GM19240 (cell line): ENCODE results near the gene RERE.
"Not testable (repeated sequence)": the region's sequence is repeated elsewhere in the genome, so short reads cannot be mapped to it uniquely, and the experiment has no call there.

ENCODE experiments used
- DNase-seq: peaks from one replicate; pipeline ENCODE4 v3.0.0; 2011; ENCODE audit warnings: low spot score; ENCODE audit not compliant: insufficient read length

RERE gene

DNA sequence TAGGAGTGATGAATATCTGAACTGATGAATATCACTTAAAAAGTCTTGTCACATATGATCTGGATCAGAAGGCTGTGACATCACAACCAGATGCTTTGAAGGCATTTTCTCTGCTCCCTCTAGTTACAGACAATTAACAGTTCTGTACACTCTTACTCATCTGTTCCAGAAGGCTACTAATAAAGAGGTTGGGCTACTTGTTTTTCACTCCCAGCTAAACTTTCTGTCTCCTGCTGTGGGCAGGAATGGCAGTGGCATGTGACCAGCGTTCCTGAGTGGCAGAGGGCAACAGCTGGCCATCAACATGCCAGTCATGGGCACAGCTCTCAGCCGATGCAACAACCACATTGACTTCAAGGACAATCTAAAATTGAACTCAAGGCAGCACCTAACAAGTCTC, 432.9 kb downstream of the RERE start:
- DNase-seq: no peak

- no peak for DNase-seq
Observed at GRCh38 chr1:8384088-8384487, 433.4 kb downstream of the RERE start.

- DNase-seq: no peak
Observed at GRCh38 chr1:8382608-8383505, 434.6 kb downstream of the RERE start.

GRCh38 chr1:8382051-8382505, 435.4 kb downstream of the RERE start:
- no peak for DNase-seq

- DNase-seq: no peak
Observed at GRCh38 chr1:8381618-8382017, 435.8 kb downstream of the RERE start.

DNA sequence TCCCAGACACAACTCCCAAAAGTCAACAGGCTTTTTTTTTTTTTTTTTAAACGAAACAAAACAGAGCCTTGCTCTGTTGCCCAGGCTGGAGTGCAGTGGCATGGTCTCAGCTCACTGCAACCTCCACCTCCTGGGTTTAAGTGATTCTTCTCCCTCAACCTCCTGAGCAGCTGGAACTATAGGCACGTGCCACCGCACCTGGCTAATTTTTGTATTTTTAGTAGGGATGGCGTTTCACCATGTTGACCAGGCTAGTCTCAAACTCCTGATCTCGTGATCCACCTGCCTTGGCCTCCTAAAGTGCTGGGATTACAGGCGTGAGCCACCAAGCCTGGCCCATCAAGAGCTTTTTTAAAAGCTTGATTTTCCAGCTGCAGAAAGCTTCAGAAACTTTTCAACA, 437.1 kb downstream of the RERE start:
- DNase-seq: not testable (repeated sequence)

- DNase-seq: no peak
Observed at GRCh38 chr1:8379513-8380186, 437.8 kb downstream of the RERE start.

DNA sequence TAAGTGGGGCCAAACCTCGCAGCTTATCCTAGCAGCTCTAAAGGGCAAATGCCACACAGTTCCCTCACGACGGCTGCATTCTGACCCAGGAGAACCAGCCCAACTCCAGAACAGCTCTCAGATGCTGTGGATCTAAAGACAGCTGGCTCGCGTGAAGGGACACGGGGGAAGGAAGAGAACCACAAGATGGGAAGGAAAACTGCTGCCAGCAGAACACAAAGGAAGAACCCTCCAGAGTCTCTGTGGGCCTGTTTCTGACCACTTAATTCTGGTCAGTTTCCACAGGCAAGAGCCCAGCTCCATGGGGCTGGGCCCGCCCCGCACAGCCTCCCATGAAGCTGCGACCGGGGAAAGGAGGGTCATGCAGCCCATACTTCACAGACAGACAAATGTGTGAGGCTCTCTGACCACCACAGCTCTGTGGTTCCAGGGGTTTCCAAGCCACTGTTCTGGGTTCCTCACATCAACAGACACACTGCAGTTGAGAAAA, 438.4 kb downstream of the RERE start:
- no peak for DNase-seq

GRCh38 chr1:8378178-8378577, 439.3 kb downstream of the RERE start:
- DNase-seq: no peak

DNA sequence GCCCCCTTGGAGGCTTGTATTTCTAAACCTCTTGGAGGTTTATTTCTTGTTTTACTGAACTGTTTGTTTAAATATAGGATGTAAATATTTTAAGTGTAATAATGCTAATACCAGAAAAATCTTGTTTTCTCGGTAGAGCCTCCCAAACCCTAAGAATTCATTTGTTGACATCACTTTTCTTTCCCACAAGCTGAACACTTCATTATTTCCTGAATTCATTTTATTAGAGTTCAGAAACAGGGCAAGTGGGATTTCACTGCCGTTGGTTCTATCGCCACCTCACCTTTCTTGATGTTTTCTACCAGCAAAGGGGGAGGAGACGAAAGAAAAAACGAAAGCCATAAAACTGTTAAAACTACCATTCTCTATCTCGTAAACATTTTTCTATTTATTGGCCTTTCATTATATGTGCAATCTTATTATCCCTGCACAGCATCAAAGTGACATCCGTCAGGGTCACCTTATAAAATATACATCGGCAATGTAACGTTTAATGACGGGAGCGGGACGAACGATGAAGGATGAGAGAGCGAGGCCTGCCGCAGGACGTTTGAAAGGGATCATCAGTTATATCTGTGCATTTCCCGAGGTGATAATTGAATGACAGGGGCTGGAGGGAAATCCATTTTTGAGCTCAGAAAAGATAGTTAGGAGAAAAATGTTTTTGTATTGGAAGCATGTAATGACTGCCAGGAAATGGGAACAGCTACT, 440.0 kb downstream of the RERE start:
- DNase-seq: no peak

- DNase-seq: no peak
Observed at GRCh38 chr1:8376358-8376840, 441.0 kb downstream of the RERE start.

- no peak for DNase-seq
Observed at GRCh38 chr1:8374812-8375211, 442.6 kb downstream of the RERE start.

DNA sequence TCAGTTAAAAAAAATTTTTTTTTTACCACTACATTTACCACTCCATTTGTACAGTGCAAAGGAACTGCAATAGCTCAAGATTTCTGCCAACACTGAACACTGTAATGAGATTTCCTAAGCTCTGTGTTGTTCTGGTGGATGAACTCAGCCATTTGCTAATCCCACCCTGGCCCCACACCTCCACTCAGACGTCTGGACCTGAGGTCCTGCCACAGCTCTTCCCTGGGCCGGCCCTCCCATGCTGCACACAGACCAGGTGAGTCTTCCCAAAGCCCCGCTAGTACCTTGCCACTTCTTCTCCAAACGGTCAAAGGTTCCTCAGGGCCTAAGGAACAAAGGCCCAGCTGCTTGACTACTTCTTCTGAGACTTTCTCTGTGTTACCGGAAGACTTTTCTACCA, 443.1 kb downstream of the RERE start:
- DNase-seq: no peak

GRCh38 chr1:8373581-8374241, 443.7 kb downstream of the RERE start:
- no peak for DNase-seq

GRCh38 chr1:8373125-8373524, 444.3 kb downstream of the RERE start:
- no peak for DNase-seq

- DNase-seq: no peak
Observed at GRCh38 chr1:8371372-8371991, 446.0 kb downstream of the RERE start.

DNA sequence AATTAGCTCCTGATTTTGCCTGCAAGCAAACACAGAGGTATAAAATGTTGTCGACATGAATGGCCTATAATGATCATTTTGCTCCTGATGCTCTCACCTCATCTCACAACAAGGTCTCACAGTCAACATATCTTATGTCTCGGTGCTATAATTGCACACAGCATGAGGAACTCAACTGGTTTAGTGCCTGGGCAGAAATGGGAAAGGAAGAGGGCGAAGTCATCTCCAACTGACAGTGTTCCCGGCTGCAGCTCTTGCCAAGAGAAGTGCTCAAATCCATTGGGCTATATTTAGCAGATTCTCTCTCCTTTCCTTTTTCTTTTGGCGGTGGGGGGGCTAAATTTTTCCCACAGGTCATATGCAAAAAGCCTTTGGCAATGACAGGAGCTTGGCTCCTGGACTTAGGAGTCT, 446.5 kb downstream of the RERE start:
- DNase-seq: no peak

DNA sequence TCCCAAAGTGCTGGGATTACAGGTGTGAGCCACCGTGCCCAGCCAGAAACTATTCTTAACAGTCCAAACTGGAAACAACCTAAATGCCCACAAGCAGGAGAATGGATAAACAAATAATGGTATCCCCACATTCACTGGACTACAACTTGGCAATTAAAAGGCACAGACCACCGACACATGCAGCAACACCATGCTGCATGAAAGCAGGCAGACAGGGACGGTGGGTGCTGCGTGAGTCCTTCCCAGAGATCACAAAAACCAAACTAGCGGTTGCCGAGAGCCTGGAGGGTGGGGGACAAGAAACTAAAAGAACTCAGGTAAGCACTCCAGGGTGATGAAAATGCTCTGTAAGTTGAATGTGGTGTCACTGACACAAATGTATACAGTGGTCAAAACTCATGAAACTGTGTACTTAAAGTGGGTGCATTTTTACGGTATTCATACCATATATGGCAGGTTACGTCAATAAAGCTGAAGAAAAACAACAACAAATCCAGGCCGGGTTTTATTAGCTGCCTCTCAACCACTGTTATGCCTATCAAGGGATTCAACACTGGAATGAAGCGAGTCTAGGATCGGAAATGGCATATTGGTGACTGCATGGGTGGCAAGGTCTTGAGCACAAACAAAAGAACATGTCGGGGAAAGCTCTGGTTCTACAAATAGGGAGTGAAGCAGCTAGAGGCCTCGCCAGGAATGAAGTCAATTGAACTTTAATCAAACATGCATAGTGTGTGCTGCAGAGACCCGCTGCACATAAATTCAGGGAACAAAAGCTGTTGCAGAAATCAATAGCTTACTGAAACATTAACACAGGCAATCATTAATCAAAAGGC, 447.2 kb downstream of the RERE start:
- DNase-seq: no peak

GRCh38 chr1:8368956-8369639, 448.3 kb downstream of the RERE start:
- DNase-seq: no peak
